Endothelial cell of umbilical vein (primary cell): ENCODE measurements around the gene PRKAG2.

Experiments
- EZH2 ChIP-seq: IDR thresholded peaks from 2 replicates; pipeline ENCODE4 v1.6.1; 2012; ENCODE audit warnings: borderline replicate concordance, low read depth, mild to moderate bottlenecking, moderate library complexity, low read length, inconsistent platforms; ENCODE audit not compliant: severe bottlenecking
- FOS ChIP-seq: IDR thresholded peaks from 2 replicates; pipeline ENCODE4 v1.6.1; 2011; ENCODE audit warnings: mild to moderate bottlenecking, low read length, moderate library complexity, borderline replicate concordance; ENCODE audit not compliant: insufficient read depth
- JUN ChIP-seq: IDR thresholded peaks from 2 replicates; pipeline ENCODE4 v1.6.1; 2011; ENCODE audit warnings: borderline replicate concordance, low read depth; ENCODE audit not compliant: insufficient read length, insufficient read depth
- MYC ChIP-seq: IDR thresholded peaks from one replicate; pipeline ENCODE4 v1.6.1; 2011; ENCODE audit warnings: mild to moderate bottlenecking, low read depth, low read length
- POLR2A ChIP-seq: IDR thresholded peaks from 2 replicates; pipeline ENCODE4 v1.6.1; 2012; ENCODE audit warnings: low read depth, mild to moderate bottlenecking, control low read depth, low read length
- POLR2AphosphoS5 ChIP-seq: IDR thresholded peaks from 2 replicates; pipeline ENCODE4 v1.6.1; 2012; ENCODE audit warnings: low read depth, mild to moderate bottlenecking, control low read depth, low read length, moderate library complexity; ENCODE audit not compliant: insufficient read depth
- TF ChIP-seq, protein P1 (sequence below), 2 donors: IDR thresholded peaks; 1 replicate in 1 of 2; 2 replicates in 1 of 2; pipeline ENCODE4 v1.5.1; 2011; ENCODE audit warnings: low read length in 2 of 2, mild to moderate bottlenecking in 2 of 2, moderate library complexity in 2 of 2, control low read depth in 1 of 2, inconsistent platforms in 1 of 2, low read depth in 1 of 2; ENCODE audit not compliant: insufficient read depth in 1 of 2; ENCODE audit errors: extremely low read depth in 1 of 2
- TF ChIP-seq, protein P2 (sequence below): IDR thresholded peaks from 2 replicates; pipeline ENCODE4 v1.6.1; 2011; ENCODE audit not compliant: insufficient read depth, insufficient read length

DNA sequence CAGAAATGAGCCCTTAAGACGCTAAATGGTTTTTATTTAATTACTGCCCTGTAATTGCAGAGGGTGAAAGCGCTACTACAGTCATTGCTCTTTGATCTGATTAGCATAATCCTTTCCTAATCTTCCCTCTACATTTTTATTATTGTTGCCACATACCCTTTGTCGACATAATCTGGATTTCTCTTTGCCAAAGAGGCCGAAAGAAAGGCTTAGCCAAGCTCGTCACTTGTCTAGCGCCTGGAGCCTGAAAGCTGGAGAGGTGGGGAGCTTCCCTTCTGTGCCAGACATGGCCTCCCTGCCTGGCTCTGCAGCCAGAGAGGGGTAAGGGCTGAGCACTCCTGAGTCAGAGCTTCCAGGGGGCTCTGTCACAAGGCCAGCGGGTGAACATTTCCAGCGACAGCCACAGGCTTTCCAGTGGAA, 145.9 kb downstream of the PRKAG2 start:
- TF ChIP-seq, protein P1, sequence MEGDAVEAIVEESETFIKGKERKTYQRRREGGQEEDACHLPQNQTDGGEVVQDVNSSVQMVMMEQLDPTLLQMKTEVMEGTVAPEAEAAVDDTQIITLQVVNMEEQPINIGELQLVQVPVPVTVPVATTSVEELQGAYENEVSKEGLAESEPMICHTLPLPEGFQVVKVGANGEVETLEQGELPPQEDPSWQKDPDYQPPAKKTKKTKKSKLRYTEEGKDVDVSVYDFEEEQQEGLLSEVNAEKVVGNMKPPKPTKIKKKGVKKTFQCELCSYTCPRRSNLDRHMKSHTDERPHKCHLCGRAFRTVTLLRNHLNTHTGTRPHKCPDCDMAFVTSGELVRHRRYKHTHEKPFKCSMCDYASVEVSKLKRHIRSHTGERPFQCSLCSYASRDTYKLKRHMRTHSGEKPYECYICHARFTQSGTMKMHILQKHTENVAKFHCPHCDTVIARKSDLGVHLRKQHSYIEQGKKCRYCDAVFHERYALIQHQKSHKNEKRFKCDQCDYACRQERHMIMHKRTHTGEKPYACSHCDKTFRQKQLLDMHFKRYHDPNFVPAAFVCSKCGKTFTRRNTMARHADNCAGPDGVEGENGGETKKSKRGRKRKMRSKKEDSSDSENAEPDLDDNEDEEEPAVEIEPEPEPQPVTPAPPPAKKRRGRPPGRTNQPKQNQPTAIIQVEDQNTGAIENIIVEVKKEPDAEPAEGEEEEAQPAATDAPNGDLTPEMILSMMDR (IDR thresholded peaks at IDR 0.05; ENCODE audit: extremely low read depth in 1 of 2, insufficient read depth in 1 of 2, low read depth in 1 of 2, low read length in 2 of 2), result no peak
- no peak for TF ChIP-seq POLR2AphosphoS5
- no peak for TF ChIP-seq EZH2
- TF ChIP-seq, protein P2, sequence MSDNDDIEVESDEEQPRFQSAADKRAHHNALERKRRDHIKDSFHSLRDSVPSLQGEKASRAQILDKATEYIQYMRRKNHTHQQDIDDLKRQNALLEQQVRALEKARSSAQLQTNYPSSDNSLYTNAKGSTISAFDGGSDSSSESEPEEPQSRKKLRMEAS, result no peak
- TF ChIP-seq FOS, result no peak
- no peak for TF ChIP-seq POLR2A
- no peak for TF ChIP-seq JUN
- TF ChIP-seq MYC, result no peak
